HG03457 (cell line): Measurements from ENCODE around the gene GMDS.

Experiments
- ATAC-seq: cut with Tn5 transposase; IDR thresholded peaks from one replicate; pipeline ENCODE4 v1.9.1; 2021; ENCODE audit warnings: moderate number of reproducible peaks; ENCODE audit not compliant: unreplicated experiment

Gene GMDS

DNA sequence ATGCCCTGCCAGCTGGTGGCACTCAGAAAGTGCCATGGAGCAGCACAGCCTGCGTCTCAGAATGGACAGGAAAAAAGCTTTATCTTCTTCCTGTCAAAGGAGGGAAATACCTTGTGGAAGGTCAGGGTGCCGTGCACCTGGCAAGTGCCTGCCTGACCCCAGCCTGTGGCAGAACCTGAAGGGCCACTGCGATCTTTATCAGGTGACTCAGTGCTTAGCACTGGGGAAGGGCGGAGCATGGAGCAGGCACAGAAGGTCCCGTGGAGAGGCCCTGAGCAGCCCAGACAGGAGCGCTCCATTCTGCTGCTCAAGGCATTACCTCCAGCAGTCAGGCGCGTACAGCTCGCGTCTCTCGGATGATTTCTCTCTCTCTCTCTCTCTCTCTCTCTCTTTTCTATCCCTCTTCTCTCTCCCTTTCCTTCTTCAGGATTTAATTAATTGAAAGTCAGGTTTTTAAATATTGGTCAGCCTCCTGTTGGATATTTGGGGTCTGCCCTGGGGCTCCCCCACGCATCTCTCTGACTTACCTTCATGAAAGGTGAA, 604.0 kb downstream of the GMDS start:
- no peak for ATAC-seq

DNA sequence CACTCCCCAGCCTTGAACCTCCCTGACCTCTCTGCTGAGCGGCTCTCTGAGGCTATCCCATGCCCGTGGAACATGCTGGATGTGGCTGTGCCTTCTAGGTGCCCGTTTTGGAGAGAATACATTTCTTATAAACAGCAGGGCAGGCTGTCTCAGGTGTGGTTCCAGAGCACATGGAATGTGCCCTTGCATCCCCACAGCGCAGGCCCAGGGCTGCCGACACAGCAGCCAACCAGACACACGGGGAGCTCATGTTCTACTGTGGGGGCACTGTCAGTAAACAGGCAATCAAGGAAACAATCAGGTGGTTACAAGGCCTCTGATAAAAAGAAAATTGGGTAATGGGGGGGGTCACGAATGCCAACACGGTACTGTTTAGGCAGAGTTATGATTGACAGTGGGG, 604.9 kb downstream of the GMDS start:
- no peak for ATAC-seq

GRCh38 chr6:1639430-1639829, 606.0 kb downstream of the GMDS start:
- no peak for ATAC-seq

DNA sequence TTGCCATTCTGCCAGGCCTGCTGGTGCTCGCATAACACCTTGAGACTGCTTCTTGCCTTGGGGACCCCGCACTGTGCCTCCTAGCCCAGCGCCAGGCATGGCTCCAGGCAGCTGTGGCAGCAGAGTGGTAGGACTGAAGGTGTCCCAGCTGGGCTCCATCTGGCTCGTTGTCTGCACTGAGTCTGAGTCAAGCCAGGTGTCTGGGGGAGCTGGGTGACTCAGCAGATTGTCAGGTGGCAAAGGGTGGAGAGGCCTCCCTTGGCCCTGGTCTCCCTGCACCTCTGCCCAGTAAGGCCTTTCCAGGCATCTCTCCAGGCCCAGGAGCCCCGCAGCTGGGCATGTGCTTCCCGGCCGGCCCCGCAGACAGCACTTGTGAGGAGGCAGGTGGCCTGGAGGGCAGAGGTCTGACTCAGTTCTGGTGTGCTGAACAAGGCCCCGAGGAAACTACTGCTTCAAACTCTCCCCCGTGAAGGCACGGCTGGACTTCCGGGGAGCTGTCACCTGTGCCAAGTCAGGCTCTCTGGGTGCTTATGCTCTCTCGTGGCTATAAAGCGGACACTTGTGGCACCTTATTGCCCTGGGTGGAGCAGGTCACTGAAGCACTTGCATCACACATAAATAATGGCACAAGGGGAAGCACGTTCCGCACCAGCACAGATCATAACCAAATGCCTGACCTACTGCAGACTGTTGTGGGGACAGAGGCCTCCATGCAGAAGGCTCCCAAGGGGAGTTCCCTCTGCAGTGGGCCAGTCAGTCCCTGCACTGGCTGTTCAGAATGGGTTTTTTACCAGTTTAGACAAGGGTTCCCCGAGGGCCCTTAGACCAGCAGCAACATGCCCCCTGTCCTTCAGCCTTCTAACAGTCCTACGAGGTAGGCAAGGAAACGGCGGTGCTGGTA, 608.2 kb downstream of the GMDS start:
- no peak for ATAC-seq

GRCh38 chr6:1636272-1636825, 609.1 kb downstream of the GMDS start:
- no peak for ATAC-seq

- no peak for ATAC-seq
Measured at GRCh38 chr6:1635305-1636010, 609.9 kb downstream of the GMDS start.

- no peak for ATAC-seq
Measured at GRCh38 chr6:1634081-1634480, 611.3 kb downstream of the GMDS start.

- ATAC-seq = no peak
Measured at GRCh38 chr6:1633366-1634021, 611.9 kb downstream of the GMDS start.

DNA sequence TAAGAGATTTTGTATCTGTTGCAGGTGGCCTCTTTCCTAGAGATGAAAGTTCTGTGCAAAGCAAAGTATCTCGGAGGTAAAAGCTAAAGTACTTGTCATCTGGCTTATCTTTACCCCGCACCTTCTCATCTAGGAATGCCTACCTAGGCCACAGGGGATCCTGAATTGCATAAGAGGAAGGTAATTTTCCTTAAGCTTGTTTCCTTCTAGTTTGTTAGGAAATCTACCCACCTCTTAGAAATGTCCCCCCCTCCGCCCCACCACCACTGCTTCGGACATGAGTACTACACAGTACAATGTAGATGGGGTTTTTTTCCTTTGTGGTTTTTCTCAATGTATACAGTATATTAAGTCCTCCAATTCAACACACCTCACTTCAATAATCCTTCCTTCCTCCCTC, 614.2 kb downstream of the GMDS start:
- no peak for ATAC-seq

GRCh38 chr6:1630771-1631217, 614.6 kb downstream of the GMDS start:
- no peak for ATAC-seq

DNA sequence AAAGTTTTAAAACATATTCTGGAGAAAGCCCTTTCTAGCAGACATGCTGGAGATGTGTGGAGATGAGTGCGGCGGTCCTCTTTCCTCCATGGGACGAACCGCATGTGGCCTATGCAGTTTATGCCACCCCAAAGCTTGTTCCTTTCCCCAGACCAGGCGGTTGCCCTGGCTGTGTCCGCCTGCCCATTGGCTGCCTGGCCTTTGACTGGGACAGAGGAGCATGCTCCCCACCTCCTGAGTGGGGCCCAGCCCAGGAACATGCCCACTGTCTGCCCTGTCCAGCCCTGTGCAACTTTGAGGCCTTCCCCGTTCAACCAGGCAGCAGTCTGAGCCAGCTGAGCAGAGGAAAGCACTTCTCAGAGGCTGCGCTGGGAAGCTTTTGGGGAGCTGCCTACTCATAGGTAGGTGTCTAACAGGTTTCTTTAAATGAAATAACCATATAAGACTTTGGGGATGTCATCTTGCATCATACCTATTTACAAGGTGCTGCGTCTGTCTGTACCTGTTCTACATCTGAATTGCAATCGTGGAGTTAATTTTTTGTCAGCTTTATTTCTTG, 615.1 kb downstream of the GMDS start:
- ATAC-seq = no peak

DNA sequence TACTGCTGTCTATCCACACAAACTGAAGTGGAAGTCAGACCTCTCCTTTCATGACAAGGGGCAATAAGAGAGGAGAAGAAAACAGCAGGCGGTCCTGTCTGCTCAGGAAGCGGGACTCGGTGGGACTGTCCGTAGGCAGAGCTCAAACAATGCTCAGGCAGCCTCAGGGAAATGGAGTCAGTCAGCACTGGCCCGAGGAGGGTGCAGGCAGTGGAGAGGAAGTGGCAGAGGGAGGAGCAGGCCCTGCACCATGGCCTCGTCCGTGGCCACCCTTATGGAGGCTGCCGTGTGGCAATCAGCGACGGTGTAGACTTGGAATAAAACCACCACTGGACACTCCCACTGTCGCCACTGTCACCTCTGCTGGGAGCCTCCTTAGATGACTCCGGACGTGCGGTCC, 616.1 kb downstream of the GMDS start:
- ATAC-seq = no peak

DNA sequence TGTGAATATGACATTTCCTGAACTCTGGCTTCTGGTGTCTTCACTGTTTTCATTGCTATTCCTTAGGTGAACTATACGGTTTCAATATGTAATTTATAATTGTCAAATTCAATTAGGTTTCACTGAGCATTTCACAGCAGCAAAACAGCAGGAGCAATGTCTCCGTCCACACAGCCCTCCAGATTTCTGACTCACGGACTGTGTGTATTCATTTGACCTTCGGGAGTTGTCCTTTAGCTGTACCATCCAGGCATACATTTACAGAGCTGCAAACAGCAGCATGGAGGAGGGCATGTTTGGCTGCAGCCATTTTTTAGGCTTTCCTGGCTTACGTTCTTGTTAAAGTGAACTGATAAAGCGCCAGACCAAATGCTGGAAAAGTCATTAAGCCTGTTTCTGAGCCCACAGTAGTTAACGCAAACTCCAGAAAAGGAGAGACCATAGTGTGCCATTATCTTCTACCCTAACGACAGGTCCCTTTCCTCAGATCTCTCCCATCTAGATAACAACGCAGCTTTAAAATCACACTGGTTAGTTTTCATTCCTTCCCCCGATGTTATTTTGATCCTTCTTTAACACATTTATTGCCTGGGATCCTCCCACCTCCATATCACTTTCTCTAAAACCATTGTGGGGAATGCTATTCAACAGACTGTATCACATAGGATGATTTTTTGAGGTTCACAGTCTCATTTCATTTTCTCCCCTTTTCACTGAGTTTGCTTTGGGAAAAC, 617.4 kb downstream of the GMDS start:
- ATAC-seq = no peak

GRCh38 chr6:1626481-1626880, 618.9 kb downstream of the GMDS start:
- no peak for ATAC-seq

DNA sequence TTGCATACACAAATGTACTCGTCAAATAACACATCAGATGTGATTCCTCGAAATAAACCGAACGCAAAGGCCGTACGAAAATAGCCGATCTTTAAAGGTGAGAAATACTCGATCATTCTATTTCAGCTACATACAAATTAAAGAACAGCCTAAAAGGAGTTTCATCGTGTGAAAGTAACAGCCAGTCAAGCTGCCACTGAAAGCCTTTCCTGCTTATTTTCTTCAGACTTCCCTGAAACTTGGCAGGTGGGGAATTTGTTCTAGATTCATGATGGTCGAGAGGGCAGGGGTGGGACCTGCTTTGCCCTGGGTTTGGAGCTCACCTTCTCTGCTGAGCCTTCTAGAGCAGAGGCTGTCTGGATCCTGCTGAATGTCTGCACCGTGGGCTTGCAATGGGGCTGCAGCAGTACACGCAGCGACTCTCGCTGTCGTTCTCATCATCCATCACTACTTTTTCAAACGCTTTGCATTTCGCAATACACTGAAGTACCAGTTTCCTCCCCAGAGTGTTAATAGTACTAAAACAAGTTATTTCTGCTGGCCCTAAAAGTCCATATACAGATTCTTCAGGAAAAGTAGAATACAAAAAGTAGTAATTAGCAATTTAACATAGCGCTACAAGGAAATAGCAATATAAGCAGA, 619.5 kb downstream of the GMDS start:
- ATAC-seq = no peak

- ATAC-seq = no peak
Measured at GRCh38 chr6:1624851-1625781, 620.3 kb downstream of the GMDS start.

GRCh38 chr6:1624058-1624850, 621.2 kb downstream of the GMDS start:
- ATAC-seq = no peak

GRCh38 chr6:1623769-1624057, 621.7 kb downstream of the GMDS start:
- no peak for ATAC-seq
